Neuron (in vitro differentiated cells): ENCODE measurements around the gene S1PR1.
"Not testable (repeated sequence)": the region's sequence is repeated elsewhere in the genome, so short reads cannot be mapped to it uniquely, and the experiment has no call there.

Experiments
- H2AFZ ChIP-seq: one replicate; pipeline ENCODE4 v1.6.1; 2013; ENCODE audit warnings: low read depth, mild to moderate bottlenecking, inconsistent platforms, low read length, moderate library complexity
- H3K27me3 ChIP-seq: one replicate; pipeline ENCODE4 v1.6.1; 2013; ENCODE audit warnings: low read length; ENCODE audit not compliant: insufficient read depth
- H3K36me3 ChIP-seq: one replicate; pipeline ENCODE4 v1.6.1; 2013; ENCODE audit warnings: low read length; ENCODE audit not compliant: insufficient read depth
- H3K4me1 ChIP-seq: one replicate; pipeline ENCODE4 v1.6.1; 2013; ENCODE audit warnings: low read length; ENCODE audit not compliant: insufficient read depth
- H3K4me3 ChIP-seq: 2 replicates; pipeline ENCODE4 v1.5.1; 2013; ENCODE audit warnings: mild to moderate bottlenecking, low read length, moderate library complexity
- H3K9me3 ChIP-seq: one replicate; pipeline ENCODE4 v1.6.1; 2013; ENCODE audit warnings: low read length

Gene S1PR1

DNA sequence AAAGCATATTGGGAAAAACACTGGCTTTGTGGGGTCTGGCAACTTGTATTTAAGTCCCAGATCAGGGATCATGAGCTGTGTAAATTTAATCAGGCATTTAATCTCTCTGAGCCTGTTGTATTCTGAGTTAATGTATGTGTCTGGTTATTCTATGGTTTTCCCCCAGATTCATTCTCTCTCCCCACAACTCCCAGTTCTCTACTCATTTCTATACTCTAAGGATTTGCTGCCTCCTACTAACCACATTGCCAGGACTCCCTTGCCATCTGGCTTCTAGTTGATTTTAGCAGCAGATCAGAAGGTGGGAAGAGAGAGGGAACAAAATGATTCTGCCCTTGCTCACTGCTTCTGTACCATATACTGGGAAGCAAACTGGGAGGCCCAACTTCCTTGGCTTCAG, 31.4 kb upstream of the S1PR1 start:
- Histone ChIP-seq H3K9me3 (no peaks in the 10 kb centered on the region), H3K36me3 (no peaks in the 10 kb centered on the region), H3K4me1 (peaks cover 7% of the 10 kb centered on the region), H3K4me3 (no peak overlapping the region), H3K27me3 (no peaks in the 10 kb centered on the region), H2AFZ (no peak overlapping the region)

DNA sequence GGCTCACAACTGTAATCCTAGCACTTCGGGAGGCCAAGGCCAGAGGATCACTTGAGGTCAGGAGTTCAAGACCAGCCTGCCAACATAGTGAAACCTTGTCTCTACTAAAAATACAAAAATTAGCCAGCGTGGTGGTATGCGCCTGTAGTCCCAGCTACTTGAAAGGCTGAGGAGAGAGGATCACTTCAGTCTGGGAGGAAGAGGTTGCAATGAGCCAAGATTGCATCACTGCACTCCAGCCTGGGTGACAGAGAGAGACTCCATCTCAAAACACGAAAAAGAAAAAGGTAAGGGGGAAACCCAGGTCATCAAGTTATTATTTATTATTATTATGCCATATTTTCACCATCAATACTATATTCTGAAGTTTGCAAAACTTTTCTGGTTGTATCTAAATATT, 30.7 kb upstream of the S1PR1 start:
- not testable (repeated sequence) for H3K4me1 ChIP-seq, H3K4me3 ChIP-seq, H3K36me3 ChIP-seq, H2AFZ ChIP-seq, H3K9me3 ChIP-seq, H3K27me3 ChIP-seq

DNA sequence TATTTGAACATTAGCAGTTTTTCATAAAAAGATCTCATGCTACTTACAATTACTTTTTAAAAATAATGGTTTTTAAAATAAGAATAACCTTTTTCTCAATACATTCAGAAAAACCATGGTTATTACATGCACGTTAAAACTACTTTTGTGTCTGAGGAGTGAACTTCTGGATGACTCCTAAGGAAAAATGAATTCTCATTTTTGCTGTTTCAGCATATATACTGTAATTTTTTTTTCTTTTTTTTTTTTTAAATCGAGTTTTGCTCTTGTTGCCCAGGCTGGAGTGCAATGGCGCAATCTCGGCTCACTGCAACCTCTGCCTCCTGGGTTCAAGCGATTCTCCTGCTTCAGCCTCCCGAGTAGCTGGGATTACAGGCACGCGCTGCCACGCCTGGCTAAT, 29.5 kb upstream of the S1PR1 start:
- H3K4me3 ChIP-seq, H3K36me3 ChIP-seq, H2AFZ ChIP-seq, H3K27me3 ChIP-seq, H3K4me1 ChIP-seq, H3K9me3 ChIP-seq: not testable (repeated sequence)

DNA sequence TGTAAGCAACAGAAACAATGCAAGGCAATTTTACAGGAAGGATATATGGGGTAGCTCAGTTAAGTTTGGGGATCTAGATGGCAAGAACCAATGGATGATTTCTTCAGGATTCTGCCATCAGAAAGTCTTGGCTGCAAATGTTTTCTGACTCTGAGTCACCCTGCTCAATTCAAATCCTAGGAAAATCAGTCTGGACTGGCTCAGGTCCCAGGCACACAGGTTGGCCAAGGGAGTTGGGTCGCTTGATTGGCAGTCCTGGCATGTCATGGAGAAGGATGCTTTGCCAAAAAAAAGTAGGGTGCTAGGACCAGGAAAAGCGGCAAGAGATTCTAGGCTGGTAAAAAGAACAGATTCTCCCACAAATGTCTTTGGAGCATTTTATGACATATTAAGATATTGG, 28.9 kb upstream of the S1PR1 start:
- H3K4me1 ChIP-seq = peaks cover 7% of the 10 kb centered on the region
- no peaks in the 10 kb centered on the region for H3K9me3 ChIP-seq
- no peak overlapping the region for H3K4me3 ChIP-seq
- no peak overlapping the region for H2AFZ ChIP-seq
- H3K27me3 ChIP-seq = no peaks in the 10 kb centered on the region
- H3K36me3 ChIP-seq = no peaks in the 10 kb centered on the region

DNA sequence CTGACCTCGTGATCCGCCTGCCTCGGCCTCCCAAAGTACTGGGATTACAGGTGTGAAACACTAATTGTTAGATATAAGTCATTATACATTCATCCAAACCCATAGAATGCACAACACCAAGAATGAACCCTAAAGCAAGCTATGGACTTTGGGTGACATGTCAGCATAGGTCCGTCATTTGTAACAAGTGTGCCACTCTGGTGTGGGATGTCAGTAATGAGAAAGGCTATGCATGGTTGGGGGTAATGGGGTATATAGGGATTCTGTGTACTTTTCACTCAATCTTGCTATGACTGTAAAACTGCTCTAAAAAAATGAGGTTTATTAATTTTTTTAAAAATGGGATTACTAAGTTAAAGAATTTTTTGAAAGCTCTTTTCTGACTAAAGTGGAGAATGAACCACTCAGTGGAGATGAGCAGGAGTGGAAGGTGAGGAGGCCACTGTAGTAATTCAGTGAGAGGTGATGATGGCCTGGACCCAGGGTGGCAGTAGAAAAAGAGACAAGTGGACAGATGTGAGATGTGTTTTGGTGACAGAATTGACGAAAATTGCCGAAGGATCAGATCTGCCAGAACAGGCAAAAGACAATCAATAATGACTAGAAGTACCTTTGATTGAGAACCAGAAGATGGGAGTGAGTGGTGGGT, 21.3 kb upstream of the S1PR1 start:
- H2AFZ ChIP-seq = no peak overlapping the region
- no peaks in the 10 kb centered on the region for H3K9me3 ChIP-seq
- H3K36me3 ChIP-seq = no peaks in the 10 kb centered on the region
- H3K4me1 ChIP-seq = peaks cover 17% of the 10 kb centered on the region
- H3K4me3 ChIP-seq = no peak overlapping the region
- H3K27me3 ChIP-seq = no peaks in the 10 kb centered on the region

DNA sequence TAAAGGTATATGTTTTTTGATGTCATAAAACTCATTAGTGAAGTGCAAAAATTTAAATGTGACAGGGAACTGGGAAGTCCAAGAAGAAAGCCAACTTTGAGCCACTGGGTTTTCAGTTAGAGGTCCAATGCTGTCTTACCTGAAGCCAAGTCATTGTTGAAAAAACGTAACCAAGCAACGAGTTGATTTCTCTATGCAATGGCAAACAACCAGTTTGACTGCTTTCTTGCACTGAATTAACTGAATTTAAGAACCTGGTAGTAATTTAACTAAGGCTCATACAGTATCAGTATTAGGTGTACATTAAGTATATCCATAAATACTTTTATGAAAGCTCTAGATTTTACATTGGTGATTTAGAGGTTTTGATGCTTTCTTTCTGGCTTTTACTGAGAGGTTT, 20.2 kb upstream of the S1PR1 start:
- Histone ChIP-seq H3K27me3 (no peaks in the 10 kb centered on the region), H2AFZ (peak overlapping the region; percentile 2), H3K4me1 (peaks cover 17% of the 10 kb centered on the region), H3K9me3 (no peaks in the 10 kb centered on the region), H3K36me3 (no peaks in the 10 kb centered on the region), H3K4me3 (no peak overlapping the region)

DNA sequence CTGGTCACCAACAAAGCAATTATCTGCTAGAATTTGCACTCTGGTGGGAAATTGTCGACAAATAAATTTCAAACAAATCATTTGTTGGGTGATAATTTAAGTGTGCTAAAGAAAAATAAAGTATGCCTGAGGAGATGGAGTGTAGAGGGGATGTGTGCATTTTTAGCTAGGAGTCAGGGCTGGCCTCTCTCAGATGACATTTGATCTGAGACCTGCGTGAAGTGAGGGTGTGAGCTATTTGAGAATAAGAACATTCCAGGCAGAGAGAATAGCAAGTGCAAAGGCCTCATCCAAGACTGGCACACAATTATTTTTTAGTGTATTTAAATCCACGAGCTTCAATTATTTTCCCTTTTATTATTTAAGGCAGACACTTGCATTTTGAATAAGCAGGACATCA, 19.7 kb upstream of the S1PR1 start:
- Histone ChIP-seq H3K36me3 (no peaks in the 10 kb centered on the region), H3K4me3 (no peak overlapping the region), H3K9me3 (no peaks in the 10 kb centered on the region)

DNA sequence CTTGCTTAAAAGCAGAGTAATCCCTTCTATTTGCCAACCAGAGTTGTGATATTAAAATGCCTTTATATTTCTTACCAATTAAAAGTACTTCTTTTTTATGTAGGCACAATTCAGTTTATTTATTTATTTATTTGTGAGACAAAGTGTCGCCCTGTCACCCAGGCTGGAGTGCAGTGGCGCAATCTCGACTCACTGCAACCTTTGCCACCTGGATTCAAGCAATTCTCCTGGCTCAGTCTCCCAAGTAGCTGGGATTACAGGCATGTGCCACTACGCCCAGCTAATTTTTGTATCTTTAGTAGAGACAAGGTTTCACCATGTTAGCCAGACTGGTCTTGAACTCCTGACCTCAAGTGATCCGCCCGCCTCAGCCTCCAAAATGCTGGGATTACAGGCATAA, 17.9 kb upstream of the S1PR1 start:
- H3K9me3 ChIP-seq, H3K4me3 ChIP-seq, H2AFZ ChIP-seq, H3K36me3 ChIP-seq, H3K27me3 ChIP-seq: not testable (repeated sequence)
- peaks cover 20% of the 10 kb centered on the region for H3K4me1 ChIP-seq

More for the DNA sequence above, 19.7 kb upstream of the S1PR1 start:
- Histone ChIP-seq H3K4me1 (peaks cover 20% of the 10 kb centered on the region), H3K27me3 (no peaks in the 10 kb centered on the region), H2AFZ (peak overlapping the region; percentile 2)

DNA sequence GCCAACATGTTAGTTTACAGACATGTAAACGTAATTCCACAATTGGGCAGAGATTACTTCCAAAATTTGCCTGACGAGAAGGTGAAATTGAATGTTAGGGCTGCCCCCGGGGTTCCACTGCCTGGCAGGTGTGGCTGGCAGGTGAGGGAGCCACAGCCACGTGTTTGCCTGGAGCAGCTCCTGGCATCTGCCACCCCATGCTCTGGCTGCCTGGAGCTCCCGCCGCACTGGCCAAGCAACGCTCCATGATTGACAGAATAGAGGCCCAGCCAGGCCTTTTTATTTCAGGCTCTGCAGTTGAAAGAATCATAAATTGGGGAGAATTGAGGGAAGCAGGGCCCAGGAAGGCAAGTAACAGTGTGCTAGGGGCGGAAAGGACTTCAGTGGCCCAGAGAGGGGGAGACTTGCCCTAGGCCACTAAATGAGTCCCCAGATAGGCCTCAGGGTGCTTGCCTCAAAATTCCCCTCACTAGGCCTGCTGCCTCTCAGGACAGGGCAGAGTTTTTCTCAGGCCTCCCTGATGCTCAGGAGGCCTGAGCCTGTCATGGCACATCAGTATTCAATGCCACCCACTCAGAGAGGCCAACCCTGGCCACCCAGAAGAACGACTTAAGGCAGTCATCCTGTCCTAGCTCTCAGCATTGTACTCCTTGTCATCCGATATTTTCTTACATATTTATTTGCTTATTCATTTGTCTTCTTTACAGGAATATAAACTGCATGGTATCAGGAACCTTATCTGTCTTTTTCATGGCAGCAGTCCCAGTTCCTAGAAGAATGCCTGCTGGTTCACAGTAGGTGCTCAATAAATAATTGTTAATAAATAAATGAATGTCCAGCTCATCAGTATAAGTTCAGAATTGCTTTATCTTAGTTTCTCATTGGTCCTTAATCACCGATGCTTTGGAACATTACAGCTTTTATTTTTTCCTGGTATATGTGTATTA, 16.6 kb upstream of the S1PR1 start:
- Histone ChIP-seq H3K9me3 (no peaks in the 10 kb centered on the region), H3K36me3 (no peaks in the 10 kb centered on the region), H3K27me3 (no peaks in the 10 kb centered on the region), H3K4me1 (peaks cover 20% of the 10 kb centered on the region), H3K4me3 (no peak overlapping the region), H2AFZ (no peak overlapping the region)

DNA sequence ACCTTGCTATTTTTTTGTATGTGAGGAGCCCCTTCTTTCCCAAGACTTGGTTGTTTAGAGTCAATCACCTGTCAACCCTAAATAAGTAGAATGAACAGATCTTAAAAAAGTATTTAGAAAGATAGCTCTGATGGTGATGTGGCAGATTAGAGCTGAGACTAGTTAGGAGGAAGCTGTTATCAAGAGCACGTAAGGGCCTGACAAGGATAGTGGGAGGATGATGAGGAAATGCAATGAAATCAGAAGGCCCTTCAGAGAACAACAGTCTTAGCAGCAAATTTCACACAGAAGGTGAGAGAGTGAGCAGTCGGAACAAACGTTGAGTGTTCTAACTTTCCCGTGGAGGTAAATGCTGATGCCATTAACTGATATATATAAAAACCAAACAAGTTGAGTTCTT, 15.9 kb upstream of the S1PR1 start:
- Histone ChIP-seq H2AFZ (no peak overlapping the region), H3K9me3 (no peaks in the 10 kb centered on the region), H3K27me3 (no peaks in the 10 kb centered on the region), H3K36me3 (no peaks in the 10 kb centered on the region), H3K4me1 (peaks cover 20% of the 10 kb centered on the region), H3K4me3 (no peak overlapping the region)

DNA sequence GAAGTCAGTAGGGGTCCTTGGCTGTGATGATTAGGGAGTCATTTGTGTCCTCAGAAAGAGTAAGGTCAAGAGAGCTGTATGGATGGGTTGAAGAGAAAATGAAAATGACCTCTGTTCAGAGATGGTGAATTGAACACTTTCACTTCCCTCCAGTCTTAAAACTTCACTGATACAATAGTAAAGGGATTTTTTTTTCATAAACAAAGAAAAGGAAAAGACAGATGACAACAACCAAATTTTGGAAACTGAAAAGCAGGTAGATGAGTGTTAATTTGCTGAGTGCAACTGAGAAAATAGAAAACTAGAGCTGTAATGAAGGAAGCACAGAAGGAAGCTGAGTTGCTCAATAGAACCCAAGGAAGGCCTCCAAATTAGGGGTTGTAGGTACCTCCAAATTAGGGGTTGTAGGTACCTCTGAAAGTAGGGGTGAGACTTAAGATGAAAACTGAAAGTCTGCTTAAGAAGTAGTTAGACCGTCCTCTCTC, 14.8 kb upstream of the S1PR1 start:
- no peak overlapping the region for H3K4me3 ChIP-seq
- no peaks in the 10 kb centered on the region for H3K36me3 ChIP-seq
- H3K27me3 ChIP-seq = no peaks in the 10 kb centered on the region
- no peaks in the 10 kb centered on the region for H3K9me3 ChIP-seq
- H2AFZ ChIP-seq = no peak overlapping the region
- H3K4me1 ChIP-seq = peaks cover 16% of the 10 kb centered on the region

DNA sequence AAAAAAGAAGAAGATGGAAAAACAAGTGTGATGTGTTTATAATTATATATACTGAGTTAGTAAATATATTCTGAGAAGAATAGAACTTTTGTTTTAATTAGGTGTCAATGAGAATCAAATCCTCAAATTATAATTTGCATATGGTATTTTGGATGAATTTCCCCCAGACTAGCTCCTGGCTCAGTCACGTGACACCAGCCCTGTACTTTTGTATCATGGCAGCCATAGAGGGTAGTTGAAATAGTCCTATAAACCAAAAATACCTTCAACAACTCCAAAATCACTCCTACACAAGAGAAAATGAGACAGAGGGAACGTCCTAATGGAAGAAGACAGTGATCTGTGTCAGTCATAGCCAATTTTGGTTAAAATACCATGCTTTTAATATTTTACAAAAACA, 9.0 kb upstream of the S1PR1 start:
- Histone ChIP-seq H3K27me3 (no peaks in the 10 kb centered on the region), H3K4me1 (no peaks in the 10 kb centered on the region), H3K4me3 (no peak overlapping the region), H3K36me3 (no peaks in the 10 kb centered on the region), H3K9me3 (no peaks in the 10 kb centered on the region), H2AFZ (no peak overlapping the region)

DNA sequence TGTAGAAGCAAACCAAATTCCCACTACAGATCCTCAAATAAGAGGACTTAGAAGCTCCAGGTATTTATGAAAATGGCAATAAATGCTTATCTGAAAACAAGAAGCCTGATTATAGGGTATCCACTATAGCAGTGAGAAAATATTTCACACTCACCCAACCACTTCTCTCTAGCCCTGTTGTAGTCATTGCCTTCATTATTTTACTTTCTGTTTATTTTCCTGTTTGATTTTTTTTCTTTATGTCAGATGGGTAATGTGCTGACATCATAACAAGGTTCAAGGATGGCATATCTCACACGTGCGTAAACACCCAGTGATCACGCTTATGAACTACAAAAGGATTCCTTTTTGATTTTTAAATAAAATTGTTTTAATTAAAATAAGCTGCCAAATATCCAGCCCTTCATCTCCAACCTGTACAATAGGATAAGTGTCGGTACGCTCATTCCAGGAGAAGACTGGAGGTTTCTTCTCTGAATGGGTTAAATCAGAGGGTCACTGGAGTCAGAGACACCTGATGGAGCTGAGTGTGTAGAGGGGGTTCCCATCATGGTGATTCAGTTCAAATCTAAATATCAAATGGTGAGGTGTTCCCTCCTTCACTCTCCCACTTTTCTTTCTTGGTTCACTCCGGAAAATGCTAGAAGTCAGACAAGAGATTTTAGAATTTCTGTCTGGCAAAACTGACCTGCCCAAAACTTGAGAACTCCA, 8.2 kb upstream of the S1PR1 start:
- Histone ChIP-seq H3K36me3 (no peaks in the 10 kb centered on the region), H3K27me3 (no peaks in the 10 kb centered on the region), H3K4me1 (no peaks in the 10 kb centered on the region)

More for the DNA sequence above, 8.2 kb upstream of the S1PR1 start:
- Histone ChIP-seq H2AFZ (no peak overlapping the region), H3K9me3 (no peaks in the 10 kb centered on the region), H3K4me3 (no peak overlapping the region)
